DND-41 (cell line): ENCODE measurements around the gene SLC66A2.

Source experiments
- EZH2 ChIP-seq: IDR thresholded peaks from 3 replicates; pipeline ENCODE4 v1.6.1; 2012; ENCODE audit warnings: borderline replicate concordance, low read depth, mild to moderate bottlenecking, moderate library complexity, low read length, inconsistent platforms; ENCODE audit not compliant: severe bottlenecking
- TF ChIP-seq, protein P1 (sequence below): IDR thresholded peaks from 2 replicates; pipeline ENCODE4 v1.5.1; 2012; ENCODE audit warnings: borderline replicate concordance, low read length, moderate library complexity, mild to moderate bottlenecking; ENCODE audit not compliant: poor library complexity, severe bottlenecking; ENCODE audit errors: extremely low read depth

DNA sequence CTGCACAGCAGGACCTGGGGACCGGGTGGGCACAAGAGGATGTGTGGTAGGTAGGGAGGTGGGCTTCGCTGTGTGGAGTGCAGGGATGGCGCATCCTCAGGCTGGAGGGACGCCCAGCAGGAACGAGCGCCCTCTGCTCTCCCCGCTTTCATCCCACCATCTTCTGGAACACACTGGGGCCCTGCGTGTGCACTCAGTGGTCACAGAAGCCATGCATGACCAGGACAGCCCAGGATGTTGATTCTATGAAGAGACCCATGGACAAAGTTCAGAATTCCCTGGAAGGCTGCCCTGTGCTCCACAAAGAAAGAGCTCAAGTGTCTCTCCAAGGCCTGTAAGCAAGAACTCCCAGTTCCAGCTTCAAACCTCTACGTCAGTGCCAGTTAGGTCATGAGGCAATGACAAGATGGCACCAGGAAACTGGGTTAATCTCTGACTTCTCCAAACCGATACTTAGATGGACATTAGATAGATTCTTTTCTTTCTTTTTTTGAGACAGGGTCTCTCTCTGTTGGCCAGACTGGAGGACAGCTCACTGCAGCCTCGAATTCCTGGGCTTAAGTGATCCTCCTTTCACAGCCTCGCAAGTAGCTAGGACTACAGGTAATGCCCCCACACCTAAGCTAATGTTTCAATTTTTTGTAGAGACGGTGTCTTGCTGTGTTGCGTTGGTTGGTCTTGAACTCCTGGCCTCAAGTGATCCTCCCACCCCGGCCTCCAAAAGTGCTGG, 3.4 kb downstream of the SLC66A2 start:
- TF ChIP-seq, protein P1, sequence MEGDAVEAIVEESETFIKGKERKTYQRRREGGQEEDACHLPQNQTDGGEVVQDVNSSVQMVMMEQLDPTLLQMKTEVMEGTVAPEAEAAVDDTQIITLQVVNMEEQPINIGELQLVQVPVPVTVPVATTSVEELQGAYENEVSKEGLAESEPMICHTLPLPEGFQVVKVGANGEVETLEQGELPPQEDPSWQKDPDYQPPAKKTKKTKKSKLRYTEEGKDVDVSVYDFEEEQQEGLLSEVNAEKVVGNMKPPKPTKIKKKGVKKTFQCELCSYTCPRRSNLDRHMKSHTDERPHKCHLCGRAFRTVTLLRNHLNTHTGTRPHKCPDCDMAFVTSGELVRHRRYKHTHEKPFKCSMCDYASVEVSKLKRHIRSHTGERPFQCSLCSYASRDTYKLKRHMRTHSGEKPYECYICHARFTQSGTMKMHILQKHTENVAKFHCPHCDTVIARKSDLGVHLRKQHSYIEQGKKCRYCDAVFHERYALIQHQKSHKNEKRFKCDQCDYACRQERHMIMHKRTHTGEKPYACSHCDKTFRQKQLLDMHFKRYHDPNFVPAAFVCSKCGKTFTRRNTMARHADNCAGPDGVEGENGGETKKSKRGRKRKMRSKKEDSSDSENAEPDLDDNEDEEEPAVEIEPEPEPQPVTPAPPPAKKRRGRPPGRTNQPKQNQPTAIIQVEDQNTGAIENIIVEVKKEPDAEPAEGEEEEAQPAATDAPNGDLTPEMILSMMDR, result no peak
- TF ChIP-seq EZH2, result no peak
